HepG2 (cell line): ENCODE results near the gene RPL5. TPM values are rescaled to one million over a fixed set of nuclear protein-coding genes. Genes with fewer than 3 reads are reported as not detected.

ENCODE experiments used
- EHMT2 ChIP-seq: fragments of 200-600 bp; sonication (generic); IDR thresholded peaks from 2 replicates; pipeline ENCODE4 v1.7.0; 2017; ENCODE audit warnings: antibody characterized with exemption, low read depth, low read length, borderline replicate concordance
- FOXC1 ChIP-seq: sonication (generic); formaldehyde crosslinking; IDR thresholded peaks from 2 replicates; pipeline ENCODE4 v1.8.0; 2022; ENCODE audit warnings: mild to moderate bottlenecking, missing genetic modification reagents, borderline replicate concordance
- FOXM1 ChIP-seq: sonication (generic); formaldehyde crosslinking; IDR thresholded peaks from 2 replicates; pipeline ENCODE4 v1.5.0; 2020; ENCODE audit warnings: missing genetic modification reagents
- HMGA1 ChIP-seq: sonication (generic); formaldehyde crosslinking; conservative IDR thresholded peaks from 2 replicates; pipeline ENCODE4 v1.4.0; 2020; ENCODE audit warnings: missing genetic modification reagents
- NPAS2 ChIP-seq: sonication (generic); formaldehyde crosslinking; IDR thresholded peaks from 2 replicates; pipeline ENCODE4 v1.8.0; 2022; ENCODE audit warnings: mild to moderate bottlenecking, missing genetic modification reagents, borderline replicate concordance
- NR2C2 ChIP-seq: sonication (generic); formaldehyde crosslinking; IDR thresholded peaks from 2 replicates; pipeline ENCODE4 v1.4.0; 2020; ENCODE audit warnings: missing genetic modification reagents, mild to moderate bottlenecking, moderate library complexity, borderline replicate concordance
- RBM22 ChIP-seq: fragments of 200-400 bp; formaldehyde crosslinking; optimal IDR thresholded peaks from 2 replicates; pipeline ENCODE3; 2017; ENCODE audit warnings: mild to moderate bottlenecking, low read length, moderate library complexity
- TCF12 ChIP-seq, 2 experiments: fragments of 450-650 bp in 1 of 2; sonication (generic) in 1 of 2; formaldehyde crosslinking in 1 of 2; IDR thresholded peaks; 2 replicates each; pipeline versions ENCODE4 v1.6.1 to v1.8.0; 2017 to 2022; ENCODE audit warnings: antibody characterized with exemption in 1 of 2, mild to moderate bottlenecking in 1 of 2, missing genetic modification reagents in 1 of 2, moderate library complexity in 1 of 2
- ZFP1 ChIP-seq: IDR thresholded peaks from 2 replicates; pipeline ENCODE4 v1.6.1; 2016
- ZFYVE20 ChIP-seq: sonication (generic); formaldehyde crosslinking; IDR thresholded peaks from 2 replicates; pipeline ENCODE4 v1.8.0; 2023; ENCODE audit warnings: low read depth, mild to moderate bottlenecking, moderate library complexity, missing genetic modification reagents, borderline replicate concordance
- ZNF577 ChIP-seq: sonication (generic); formaldehyde crosslinking; IDR thresholded peaks from 2 replicates; pipeline ENCODE4 v1.4.0; 2020; ENCODE audit warnings: mild to moderate bottlenecking, low read depth, missing genetic modification reagents, borderline replicate concordance
- polyA plus RNA-seq, 8 experiments: library from polyadenylated mRNA; depleted of rRNA in 3 of 8; stranded (reverse) in 7 of 8; unstranded in 1 of 8; fragments of >200 nt; fragmentation: Illumina TruSeq in 4 of 8; extraction: Trizol in 4 of 8; gene quantifications; 2 replicates each; pipeline versions ENCODE4 v1.2.1 to v1.2.3, GENCODE V29; 2011 to 2016; ENCODE audit warnings: low read depth in 4 of 8, missing spikeins in 1 of 8, mixed read lengths in 1 of 8; ENCODE audit not compliant: insufficient read depth in 1 of 8
- total RNA-seq, 5 experiments: library from RNA; depleted of rRNA; stranded (reverse); fragments of >200 nt; fragmentation: Illumina TruSeq; extraction: Trizol; gene quantifications; 2 replicates each; pipeline ENCODE4 v1.2.3, GENCODE V29; 2016; ENCODE audit warnings: low read depth in 1 of 5
- TF ChIP-seq, protein P1 (sequence below): sonication (generic); formaldehyde crosslinking; IDR thresholded peaks from 2 replicates; pipeline ENCODE4 v1.4.0; 2020; ENCODE audit warnings: mild to moderate bottlenecking, missing genetic modification reagents
- TF ChIP-seq, protein P2 (sequence below): sonication (generic); formaldehyde crosslinking; IDR thresholded peaks from 2 replicates; pipeline ENCODE4 v1.4.0; 2020; ENCODE audit warnings: missing genetic modification reagents, borderline replicate concordance
- TF ChIP-seq, protein P3 (sequence below): sonication (generic); formaldehyde crosslinking; conservative IDR thresholded peaks from 2 replicates; pipeline ENCODE4 v1.8.1; 2023; ENCODE audit warnings: missing genetic modification reagents
- TF ChIP-seq, protein P4 (sequence below): sonication (generic); formaldehyde crosslinking; IDR thresholded peaks from 2 replicates; pipeline ENCODE4 v1.4.0; 2020; ENCODE audit warnings: mild to moderate bottlenecking, missing genetic modification reagents

Gene RPL5
- total and polyA plus RNA-seq, 2 of the 13 experiments (the other 11 are each of a cell fraction or from before 2014, with no cell fraction given), result 2,304 to 2,520 TPM

DNA sequence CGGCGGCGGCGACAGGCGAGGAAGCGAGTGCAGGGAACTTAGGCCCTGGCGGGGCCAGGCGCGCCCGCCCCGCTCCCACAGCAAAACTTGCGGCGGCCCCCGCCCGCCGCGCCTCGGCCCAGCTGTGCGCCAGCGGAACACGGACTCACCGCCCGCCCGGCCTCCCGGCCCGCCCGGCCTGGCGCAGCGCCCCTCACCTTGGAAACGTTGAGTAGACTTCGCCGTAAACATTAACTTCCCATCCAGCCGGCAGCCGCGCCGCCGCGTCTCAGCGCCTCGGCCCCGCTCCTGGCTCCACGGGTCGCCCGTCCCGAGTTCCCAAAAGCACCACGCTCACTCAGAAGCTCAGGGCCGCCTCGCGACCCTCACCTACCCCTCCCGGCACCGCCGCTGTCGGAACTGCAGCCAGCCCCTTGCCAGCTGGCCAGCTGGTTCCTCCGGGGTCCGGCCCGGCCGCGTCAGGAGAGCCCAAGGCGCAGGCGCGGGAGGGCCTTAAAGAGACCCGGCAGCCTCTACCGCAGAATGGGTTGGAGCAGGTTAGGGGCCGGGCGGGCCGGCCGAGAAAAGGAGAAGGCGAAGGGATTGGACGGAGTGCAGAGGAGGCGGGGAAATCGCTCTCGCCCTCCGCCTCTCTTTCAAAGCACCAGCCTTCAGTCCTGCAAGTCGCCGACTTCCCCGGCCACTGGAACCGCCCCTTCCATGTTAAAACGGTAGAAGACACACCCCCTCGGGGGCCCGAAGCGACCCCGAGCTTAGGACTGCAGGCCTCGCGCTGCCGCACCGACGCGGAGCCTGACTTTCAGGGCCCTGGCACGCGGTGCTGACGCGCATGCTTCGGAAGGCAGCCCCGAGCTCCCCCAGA is 47.0 kb upstream of the RPL5 start, which contains the start of gene EVI5 (continued):
- TF ChIP-seq, protein P1, sequence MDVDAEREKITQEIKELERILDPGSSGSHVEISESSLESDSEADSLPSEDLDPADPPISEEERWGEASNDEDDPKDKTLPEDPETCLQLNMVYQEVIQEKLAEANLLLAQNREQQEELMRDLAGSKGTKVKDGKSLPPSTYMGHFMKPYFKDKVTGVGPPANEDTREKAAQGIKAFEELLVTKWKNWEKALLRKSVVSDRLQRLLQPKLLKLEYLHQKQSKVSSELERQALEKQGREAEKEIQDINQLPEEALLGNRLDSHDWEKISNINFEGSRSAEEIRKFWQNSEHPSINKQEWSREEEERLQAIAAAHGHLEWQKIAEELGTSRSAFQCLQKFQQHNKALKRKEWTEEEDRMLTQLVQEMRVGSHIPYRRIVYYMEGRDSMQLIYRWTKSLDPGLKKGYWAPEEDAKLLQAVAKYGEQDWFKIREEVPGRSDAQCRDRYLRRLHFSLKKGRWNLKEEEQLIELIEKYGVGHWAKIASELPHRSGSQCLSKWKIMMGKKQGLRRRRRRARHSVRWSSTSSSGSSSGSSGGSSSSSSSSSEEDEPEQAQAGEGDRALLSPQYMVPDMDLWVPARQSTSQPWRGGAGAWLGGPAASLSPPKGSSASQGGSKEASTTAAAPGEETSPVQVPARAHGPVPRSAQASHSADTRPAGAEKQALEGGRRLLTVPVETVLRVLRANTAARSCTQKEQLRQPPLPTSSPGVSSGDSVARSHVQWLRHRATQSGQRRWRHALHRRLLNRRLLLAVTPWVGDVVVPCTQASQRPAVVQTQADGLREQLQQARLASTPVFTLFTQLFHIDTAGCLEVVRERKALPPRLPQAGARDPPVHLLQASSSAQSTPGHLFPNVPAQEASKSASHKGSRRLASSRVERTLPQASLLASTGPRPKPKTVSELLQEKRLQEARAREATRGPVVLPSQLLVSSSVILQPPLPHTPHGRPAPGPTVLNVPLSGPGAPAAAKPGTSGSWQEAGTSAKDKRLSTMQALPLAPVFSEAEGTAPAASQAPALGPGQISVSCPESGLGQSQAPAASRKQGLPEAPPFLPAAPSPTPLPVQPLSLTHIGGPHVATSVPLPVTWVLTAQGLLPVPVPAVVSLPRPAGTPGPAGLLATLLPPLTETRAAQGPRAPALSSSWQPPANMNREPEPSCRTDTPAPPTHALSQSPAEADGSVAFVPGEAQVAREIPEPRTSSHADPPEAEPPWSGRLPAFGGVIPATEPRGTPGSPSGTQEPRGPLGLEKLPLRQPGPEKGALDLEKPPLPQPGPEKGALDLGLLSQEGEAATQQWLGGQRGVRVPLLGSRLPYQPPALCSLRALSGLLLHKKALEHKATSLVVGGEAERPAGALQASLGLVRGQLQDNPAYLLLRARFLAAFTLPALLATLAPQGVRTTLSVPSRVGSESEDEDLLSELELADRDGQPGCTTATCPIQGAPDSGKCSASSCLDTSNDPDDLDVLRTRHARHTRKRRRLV (CRISPR knock-in tag), result peak; percentile 93; the same call in 1 of the 2 replicates
- no peak for TF ChIP-seq RBM22
- TF ChIP-seq EHMT2, result no peak; the same call in 1 of the 2 replicates
- TF ChIP-seq, protein P2, sequence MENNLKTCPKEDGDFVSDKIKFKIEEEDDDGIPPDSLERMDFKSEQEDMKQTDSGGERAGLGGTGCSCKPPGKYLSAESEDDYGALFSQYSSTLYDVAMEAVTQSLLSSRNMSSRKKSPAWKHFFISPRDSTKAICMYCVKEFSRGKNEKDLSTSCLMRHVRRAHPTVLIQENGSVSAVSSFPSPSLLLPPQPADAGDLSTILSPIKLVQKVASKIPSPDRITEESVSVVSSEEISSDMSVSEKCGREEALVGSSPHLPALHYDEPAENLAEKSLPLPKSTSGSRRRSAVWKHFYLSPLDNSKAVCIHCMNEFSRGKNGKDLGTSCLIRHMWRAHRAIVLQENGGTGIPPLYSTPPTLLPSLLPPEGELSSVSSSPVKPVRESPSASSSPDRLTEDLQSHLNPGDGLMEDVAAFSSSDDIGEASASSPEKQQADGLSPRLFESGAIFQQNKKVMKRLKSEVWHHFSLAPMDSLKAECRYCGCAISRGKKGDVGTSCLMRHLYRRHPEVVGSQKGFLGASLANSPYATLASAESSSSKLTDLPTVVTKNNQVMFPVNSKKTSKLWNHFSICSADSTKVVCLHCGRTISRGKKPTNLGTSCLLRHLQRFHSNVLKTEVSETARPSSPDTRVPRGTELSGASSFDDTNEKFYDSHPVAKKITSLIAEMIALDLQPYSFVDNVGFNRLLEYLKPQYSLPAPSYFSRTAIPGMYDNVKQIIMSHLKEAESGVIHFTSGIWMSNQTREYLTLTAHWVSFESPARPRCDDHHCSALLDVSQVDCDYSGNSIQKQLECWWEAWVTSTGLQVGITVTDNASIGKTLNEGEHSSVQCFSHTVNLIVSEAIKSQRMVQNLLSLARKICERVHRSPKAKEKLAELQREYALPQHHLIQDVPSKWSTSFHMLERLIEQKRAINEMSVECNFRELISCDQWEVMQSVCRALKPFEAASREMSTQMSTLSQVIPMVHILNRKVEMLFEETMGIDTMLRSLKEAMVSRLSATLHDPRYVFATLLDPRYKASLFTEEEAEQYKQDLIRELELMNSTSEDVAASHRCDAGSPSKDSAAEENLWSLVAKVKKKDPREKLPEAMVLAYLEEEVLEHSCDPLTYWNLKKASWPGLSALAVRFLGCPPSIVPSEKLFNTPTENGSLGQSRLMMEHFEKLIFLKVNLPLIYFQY (CRISPR knock-in tag), result peak; percentile 93; the same call in 1 of the 2 replicates
- TF ChIP-seq, protein P3, sequence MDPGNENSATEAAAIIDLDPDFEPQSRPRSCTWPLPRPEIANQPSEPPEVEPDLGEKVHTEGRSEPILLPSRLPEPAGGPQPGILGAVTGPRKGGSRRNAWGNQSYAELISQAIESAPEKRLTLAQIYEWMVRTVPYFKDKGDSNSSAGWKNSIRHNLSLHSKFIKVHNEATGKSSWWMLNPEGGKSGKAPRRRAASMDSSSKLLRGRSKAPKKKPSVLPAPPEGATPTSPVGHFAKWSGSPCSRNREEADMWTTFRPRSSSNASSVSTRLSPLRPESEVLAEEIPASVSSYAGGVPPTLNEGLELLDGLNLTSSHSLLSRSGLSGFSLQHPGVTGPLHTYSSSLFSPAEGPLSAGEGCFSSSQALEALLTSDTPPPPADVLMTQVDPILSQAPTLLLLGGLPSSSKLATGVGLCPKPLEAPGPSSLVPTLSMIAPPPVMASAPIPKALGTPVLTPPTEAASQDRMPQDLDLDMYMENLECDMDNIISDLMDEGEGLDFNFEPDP (CRISPR knock-in tag), result peak; percentile 99
- no peak for TF ChIP-seq TCF12 (IDR thresholded peaks at IDR 0.05)
- no peak for TF ChIP-seq TCF12 (CRISPR knock-in tag; IDR thresholded peaks at IDR 0.05)
- TF ChIP-seq FOXC1 (CRISPR knock-in tag), result peak; percentile 99
- peak; percentile 95; the same call in 1 of the 2 replicates for TF ChIP-seq ZFYVE20
- TF ChIP-seq HMGA1 (CRISPR knock-in tag), result no peak
- TF ChIP-seq ZFP1, result peak; percentile 77; the same call in 1 of the 2 replicates
- TF ChIP-seq, protein P4, sequence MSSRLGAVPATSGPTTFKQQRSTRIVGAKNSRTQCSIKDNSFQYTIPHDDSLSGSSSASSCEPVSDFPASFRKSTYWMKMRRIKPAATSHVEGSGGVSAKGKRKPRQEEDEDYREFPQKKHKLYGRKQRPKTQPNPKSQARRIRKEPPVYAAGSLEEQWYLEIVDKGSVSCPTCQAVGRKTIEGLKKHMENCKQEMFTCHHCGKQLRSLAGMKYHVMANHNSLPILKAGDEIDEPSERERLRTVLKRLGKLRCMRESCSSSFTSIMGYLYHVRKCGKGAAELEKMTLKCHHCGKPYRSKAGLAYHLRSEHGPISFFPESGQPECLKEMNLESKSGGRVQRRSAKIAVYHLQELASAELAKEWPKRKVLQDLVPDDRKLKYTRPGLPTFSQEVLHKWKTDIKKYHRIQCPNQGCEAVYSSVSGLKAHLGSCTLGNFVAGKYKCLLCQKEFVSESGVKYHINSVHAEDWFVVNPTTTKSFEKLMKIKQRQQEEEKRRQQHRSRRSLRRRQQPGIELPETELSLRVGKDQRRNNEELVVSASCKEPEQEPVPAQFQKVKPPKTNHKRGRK (CRISPR knock-in tag), result no peak
- peak; percentile 62 for TF ChIP-seq NR2C2 (CRISPR knock-in tag)
- no peak for TF ChIP-seq NPAS2 (CRISPR knock-in tag)
- peak; percentile 88 for TF ChIP-seq FOXM1 (CRISPR knock-in tag)
- TF ChIP-seq ZNF577 (CRISPR knock-in tag), result 0 out of 2 replicates have a peak, but pooled peaks have one; percentile 92
